Measurements from ENCODE around the gene CGN.

Gene CGN

DNA sequence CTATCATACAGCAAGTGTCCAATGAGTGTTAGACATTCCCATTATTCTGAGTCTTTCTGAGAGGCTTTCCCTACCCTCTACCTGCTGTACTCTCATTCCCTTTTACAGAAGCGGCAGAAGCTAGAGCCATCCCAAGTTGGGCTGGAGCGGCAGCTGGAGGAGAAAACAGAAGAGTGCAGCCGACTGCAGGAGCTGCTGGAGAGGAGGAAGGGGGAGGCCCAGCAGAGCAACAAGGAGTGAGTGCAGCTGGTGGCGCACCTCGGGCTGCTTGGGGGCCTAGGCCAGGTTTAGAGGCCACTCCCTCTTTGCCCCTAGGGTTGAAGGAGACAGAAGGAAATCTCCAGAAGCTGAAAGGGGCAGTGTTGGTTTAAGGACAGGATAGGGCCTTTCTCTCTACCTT is 12.1 kb downstream of the CGN start:
- TF ChIP-seq CTCF (IDR thresholded peaks at IDR 0.05; ENCODE audit: low read depth, low read length): no peak
- no peak for DNase-seq (ENCODE audit: extremely low read depth, low read depth)

GRCh38 chr1:151524736-151525135 is 13.5 kb downstream of the CGN start:
- no peak for DNase-seq (ENCODE audit: extremely low read depth, low read depth)
- TF ChIP-seq CTCF (IDR thresholded peaks at IDR 0.05; ENCODE audit: low read depth, low read length): no peak

- no peak for TF ChIP-seq CTCF (IDR thresholded peaks at IDR 0.05; ENCODE audit: low read depth, low read length)
- DNase-seq (ENCODE audit: extremely low read depth, low read depth): no peak
Measured at GRCh38 chr1:151526735-151527525, 15.7 kb downstream of the CGN start.

DNA sequence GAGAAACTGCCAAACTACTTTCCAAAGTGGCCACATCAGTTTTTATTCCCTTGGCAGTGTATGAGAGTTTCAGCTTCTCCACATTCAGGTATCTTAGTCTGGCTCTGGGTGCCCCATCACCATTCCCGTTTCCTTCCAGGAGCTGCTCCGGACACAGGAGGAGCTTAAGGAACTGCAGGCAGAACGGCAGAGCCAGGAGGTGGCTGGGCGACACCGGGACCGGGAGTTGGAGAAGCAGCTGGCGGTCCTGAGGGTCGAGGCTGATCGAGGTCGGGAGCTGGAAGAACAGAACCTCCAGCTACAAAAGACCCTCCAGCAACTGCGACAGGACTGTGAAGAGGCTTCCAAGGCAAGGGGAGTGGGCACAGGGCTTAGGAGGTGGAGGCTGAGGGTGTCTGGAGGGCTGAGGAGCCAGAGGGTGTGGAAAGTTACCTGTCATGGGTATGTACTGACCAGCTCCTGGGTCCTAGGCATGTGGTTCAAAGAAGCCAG is 18.1 kb downstream of the CGN start:
- DNase-seq (ENCODE audit: extremely low read depth, low read depth): no peak
- no peak for TF ChIP-seq CTCF (IDR thresholded peaks at IDR 0.05; ENCODE audit: low read depth, low read length)

DNA sequence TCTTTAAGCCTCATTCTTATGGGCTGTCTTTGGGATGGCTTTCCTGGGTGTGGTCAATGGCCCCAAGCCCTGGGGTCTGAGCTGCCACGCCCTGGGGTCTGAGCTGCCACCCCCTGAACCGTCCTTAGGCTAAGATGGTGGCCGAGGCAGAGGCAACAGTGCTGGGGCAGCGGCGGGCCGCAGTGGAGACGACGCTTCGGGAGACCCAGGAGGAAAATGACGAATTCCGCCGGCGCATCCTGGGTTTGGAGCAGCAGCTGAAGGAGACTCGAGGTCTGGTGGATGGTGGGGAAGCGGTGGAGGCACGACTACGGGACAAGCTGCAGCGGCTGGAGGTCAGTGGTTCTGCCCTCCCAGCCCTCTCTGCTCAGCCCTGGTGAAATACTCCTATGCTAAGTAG is 18.6 kb downstream of the CGN start:
- DNase-seq (ENCODE audit: extremely low read depth, low read depth): no peak
- TF ChIP-seq CTCF (IDR thresholded peaks at IDR 0.05; ENCODE audit: low read depth, low read length): no peak

- no peak for DNase-seq (ENCODE audit: extremely low read depth, low read depth)
- TF ChIP-seq CTCF (IDR thresholded peaks at IDR 0.05; ENCODE audit: low read depth, low read length): no peak
Measured at GRCh38 chr1:151530461-151530860, 19.3 kb downstream of the CGN start.

GRCh38 chr1:151533870-151534269 is 22.7 kb downstream of the CGN start:
- no peak for TF ChIP-seq CTCF (IDR thresholded peaks at IDR 0.05; ENCODE audit: low read depth, low read length)
- DNase-seq (ENCODE audit: extremely low read depth, low read depth): no peak
